Hematopoietic multipotent progenitor cell treated with erythropoietin and hydrocortisone succinate and interleukin-3 and kit ligand, for 15 days (in vitro differentiated cells): ENCODE data around the gene DHDDS.
"Not testable (repeated sequence)": the region's sequence is repeated elsewhere in the genome, so short reads cannot be mapped to it uniquely, and the experiment has no call there.

Experiments used
- DNase-seq: peaks from one replicate; pipeline ENCODE4 v3.0.0-alpha.2; 2015; ENCODE audit warnings: low spot score

The DHDDS gene, protein sequence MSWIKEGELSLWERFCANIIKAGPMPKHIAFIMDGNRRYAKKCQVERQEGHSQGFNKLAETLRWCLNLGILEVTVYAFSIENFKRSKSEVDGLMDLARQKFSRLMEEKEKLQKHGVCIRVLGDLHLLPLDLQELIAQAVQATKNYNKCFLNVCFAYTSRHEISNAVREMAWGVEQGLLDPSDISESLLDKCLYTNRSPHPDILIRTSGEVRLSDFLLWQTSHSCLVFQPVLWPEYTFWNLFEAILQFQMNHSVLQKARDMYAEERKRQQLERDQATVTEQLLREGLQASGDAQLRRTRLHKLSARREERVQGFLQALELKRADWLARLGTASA

DNA sequence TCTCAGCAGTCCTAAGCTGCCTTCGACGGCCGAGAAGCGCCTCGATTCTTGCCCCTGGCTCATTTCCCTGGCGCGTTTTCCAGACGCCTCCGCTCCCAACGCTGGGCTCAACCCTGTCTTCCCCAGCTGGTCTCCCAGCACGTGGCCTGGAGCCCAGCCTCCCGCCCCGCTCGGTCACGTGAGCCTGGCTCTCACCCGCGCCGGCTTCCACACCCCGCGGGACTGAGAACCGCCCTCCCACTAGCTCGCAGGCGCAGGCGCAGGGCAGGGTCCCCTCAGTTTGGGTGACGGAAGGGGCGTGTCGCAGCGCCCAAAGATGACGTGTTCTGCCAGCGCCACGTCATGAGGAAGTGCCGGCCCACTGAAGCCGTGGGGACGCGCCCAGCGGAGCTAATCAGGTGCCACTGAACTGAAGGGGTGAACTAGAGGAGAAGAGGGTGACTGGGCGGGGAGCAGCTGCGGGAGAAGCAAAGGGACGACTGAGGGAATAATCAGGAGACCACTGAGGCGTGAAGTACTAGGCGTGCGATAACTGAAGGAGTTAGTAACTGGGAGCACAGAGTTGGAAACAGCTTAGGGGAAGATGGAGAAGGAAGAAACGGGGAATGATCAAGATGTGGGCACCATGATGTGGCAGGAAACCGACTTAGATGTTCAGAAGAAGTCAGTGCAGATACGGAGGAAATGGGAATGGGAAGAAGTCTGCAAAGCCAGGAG is at the start of gene DHDDS:
TSS of gene DHDDS (plus strand) at position 343 of the 717 bp plus-strand sequence. CDS start 625 bp downstream, outside the sequence.
- DNase-seq, result peak; percentile 99

DNA sequence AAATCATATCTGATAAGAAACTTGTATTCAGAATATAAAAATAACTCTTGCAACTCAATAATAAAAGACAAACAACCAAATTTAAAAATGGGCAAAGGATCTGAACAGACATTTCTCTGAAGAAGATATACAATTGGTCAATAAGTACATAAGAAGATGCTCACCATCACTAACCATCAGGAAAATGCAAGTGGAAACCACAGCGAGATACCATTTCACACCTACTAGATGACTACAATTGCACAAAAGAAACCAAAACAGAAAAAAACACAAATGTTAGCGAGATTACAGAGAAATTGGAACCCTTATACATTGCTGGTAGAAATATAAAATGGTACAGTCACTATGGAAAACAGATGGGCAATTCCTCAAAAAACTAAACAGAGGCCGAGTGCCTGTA is 48.0 kb upstream of the DHDDS start:
- DNase-seq, result no peak

DNA sequence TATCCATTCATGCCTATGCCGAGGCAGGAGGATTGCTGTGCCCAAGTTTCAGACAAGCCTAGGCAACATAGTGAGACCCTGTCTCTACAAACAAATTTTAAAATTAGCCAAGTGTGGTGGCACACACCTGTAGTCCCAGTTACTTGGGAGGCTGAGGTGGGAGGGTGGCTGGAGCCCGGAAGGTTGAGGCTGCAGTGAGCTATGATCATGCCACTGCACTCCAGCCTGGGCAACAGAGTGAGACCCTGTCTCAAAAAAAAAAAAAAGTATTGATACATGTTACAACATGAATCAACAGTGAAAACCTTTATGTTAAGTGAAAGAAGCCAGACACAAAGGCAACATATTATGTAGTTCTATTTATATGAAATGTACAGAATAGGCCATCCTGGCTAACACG is 47.1 kb upstream of the DHDDS start:
- not testable (repeated sequence) for DNase-seq

DNA sequence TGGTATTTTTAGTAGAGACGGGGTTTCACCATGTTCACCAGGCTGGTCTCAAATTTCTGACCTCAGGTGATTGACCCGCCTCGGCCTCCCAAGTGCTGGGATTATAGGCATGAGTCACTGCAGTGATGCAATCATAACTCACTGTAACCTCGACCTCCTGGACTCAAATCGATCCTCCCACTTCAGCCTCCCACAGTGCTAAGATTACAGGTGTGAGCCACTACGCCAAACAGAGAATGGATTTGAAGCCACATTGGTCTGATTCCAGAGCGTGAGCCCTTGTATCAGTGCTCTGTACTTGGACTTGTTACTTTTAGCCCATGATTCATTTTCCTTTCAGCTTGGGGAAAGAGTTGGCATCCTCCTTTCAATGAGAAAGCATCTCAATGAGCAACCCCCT is 44.7 kb upstream of the DHDDS start:
- no peak for DNase-seq

DNA sequence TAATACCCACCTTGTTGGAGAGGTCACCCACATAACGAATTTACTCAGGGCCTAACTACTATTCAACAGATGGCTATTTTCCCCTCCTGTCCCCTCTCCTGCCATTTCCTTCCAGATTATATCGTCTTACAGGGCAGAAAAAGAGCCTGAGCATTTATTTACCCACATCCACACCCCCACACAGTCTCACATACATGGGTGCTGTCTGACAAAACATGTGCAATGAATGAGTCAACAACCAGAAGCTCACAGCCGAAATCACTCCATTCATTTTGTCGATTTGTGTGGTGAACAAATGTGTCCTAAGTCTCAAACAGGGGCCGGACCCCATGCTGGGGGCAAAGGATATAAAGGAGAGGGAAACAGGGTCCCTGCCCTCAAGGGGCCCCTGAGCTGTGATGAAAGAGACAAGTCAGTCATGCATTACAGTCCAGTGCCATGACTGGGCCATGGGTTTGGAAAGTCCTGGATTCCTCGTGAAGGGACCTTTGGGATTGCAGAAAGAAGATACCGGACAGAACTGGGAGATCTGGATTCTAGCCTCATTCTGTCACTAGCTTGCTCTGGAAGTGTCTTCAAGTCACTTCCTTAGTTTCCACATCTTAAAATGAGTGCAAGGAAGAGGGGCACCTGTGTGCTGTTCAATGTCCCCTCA is 43.2 kb upstream of the DHDDS start:
- DNase-seq, result no peak

DNA sequence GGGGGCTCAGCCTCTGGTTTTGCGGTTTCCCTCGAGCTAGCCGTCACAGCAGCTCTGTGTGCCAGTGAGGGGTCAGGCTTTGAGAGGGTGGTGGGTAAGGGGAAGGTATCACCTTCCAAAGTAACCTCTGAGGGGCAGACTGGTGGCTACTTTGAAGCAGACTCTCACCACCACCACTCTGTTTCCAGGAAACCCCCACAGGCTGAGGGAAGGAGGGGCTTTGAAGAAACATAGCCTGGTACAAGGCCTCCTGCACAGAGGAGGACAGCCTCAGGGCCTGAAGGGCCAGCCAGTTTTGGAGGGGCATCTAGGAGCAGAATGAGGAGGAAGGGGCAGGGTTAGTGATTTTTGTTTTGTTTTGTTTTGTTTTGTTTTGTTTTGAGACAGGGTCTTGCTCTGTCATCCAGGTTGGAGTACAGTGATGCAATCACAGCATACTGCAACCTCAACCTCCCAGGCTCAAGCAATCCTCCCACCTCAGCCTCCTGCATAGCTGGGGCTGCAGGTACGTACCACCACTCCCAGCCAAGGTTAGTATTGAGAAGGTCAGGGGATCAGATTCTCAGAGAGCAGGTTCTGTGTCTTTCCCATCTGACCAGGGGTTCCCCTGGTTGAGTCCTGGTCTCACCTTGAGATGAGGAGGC is 42.4 kb upstream of the DHDDS start:
- DNase-seq, result no peak

DNA sequence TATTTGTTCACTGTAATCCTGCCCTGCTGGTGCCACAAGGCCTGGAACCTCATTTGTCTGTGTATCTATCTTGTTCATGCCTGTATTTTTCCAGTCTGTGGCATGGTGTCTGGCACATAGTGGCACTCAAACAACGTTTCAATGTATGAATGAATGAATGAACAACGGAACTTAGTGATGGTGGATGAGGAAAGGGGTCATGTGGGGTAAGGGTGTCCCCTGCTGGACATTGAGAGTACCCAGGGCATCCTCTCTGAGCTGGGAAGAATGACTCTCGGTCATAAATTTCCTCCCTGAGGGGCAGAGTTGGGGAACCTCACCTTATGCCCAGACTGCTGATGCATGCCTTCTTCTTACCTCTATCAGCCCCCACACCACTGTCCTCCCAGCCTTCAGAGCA is 40.7 kb upstream of the DHDDS start:
- DNase-seq, result peak; percentile 65

DNA sequence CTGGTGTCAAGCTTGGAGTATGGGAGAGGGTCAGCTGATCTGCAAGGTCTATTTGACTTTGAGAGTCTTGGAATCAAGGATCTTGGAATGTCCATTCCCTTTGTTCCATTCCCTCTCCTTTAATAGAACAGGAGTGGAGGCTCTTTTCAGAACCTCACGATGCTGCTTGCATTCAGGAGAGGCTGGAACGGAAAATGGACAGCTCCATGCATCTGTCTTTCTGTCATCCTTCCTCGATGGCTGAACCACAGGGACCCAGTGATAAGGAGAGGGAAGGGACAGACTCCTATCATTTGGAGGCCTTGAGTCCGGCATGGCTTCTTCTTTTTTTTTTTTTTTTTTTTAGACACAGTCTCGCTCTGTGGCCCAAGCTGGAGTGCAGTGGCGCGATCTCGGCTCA is 36.4 kb upstream of the DHDDS start:
- DNase-seq, result no peak

DNA sequence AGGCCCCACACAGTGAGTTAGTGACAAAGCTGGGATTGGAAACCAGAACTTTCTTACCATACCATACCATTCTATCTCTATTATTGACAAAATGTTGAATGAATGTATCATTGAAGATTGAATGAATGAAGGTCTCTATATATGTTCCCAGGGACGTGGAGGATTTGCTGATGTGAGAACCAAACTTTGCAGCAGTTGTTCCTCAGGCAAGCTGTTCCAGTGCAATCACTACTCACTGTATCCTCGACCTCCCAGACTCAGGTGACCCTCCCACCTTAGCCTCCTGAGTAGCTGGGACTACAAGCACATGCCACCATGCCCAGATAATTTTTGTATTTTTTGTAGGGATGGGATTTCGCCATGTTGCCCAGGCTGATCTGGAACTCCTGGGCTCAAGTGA is 33.1 kb upstream of the DHDDS start:
- DNase-seq, result no peak

DNA sequence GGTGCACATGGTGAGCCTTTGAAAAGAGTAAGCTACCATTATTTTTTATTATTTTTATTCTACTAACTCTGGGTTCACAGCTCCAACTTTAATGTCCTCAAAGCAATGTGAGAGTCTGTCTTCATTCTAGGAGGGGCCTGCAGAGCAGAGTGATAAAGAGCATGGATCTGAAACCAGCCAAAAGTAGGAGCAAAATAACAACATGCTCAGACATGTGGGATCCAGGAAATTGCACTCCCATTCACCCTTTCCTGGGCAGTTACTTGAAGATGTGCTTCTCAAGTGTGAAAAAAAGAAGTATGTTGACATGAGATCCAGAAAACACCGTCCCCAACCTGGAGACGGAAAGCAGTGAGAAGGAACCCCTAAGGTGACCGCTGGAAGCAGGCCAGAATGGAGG is 30.2 kb upstream of the DHDDS start:
- no peak for DNase-seq

DNA sequence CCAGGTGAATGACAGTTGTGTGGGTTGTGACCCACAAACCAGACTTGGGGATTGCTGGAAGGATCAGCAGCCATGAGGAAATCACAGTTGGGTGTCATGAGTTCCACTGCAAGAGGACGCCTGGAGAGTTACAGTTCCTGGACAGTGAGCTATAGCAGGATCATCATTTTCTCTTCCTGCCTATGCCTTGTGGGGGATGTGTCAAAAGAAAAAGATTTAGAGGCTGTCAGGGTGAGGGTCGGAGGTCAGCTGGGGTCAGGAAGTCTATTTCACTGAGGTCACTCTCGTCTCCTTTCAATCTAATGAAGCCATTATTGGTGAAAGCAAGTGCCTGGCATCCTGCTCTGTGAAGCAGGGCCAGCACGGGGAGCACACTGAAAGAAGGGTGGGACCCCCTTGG is 28.5 kb upstream of the DHDDS start:
- DNase-seq, result no peak

DNA sequence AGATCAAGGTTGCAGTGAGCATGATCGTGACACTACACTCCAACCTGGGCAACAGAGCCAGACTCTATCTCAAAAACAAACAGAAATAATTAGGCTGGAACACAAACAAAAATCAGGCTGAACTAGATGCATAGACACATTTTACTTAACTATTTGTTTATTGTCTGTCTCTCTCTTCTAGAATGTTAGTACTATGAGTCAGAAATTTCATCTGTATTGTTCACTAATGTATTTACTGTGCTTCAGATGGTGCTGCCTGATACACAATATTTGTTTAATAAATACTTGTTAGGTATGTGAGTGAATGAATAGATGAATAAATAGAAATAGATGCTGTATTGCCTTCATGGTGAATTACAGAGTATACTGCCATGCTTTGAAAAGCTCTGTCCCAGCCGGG is 27.5 kb upstream of the DHDDS start:
- DNase-seq, result no peak

DNA sequence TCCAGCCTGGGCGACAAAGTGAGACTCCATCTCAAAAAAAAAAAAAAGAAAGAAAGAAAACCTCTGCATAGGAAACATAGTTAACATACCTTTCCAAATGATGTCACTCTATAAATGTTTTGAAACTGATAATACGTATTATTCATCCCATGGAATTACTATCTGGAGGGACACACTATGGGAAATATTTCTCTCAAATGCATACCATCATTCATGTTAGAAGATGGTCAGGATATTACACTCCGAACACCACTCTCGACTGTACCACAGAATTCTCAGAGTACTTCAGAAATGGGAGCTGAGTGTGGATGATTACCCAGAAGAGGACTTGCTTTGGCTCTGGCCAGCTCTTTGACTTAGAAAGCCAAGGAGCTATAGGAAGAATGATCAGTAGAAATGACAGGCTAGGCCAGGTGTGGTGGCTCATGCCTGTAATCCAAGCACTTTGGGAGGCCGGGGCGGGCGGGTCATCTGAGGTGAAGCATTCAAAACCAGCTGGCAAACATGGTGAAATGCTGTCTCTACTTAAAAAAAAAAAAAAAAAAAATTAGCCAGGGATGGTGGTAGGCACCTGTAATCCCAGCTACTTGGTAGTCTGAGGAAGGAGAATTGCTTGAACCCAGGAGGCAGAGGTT is 26.7 kb upstream of the DHDDS start:
- DNase-seq, result no peak

DNA sequence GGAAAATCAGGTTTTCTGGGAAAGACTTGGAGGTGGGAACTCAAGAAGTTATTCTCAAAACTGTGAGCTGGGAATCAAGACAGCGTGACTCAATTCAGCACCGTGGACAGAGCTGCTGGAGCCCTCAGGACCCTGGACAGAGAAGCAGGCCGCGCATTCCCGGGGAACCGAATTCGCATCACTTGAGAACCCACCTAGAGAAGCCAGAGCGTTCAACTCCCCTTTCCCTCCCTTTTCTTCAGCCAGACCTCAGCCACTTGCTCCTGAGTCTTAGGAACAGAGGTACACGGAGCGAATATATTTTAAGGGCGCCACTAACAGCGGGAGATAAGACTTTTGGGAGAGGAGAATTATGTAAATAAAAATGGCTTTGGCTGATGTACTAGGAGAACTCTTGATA is 23.5 kb upstream of the DHDDS start:
- peak; percentile 61 for DNase-seq

DNA sequence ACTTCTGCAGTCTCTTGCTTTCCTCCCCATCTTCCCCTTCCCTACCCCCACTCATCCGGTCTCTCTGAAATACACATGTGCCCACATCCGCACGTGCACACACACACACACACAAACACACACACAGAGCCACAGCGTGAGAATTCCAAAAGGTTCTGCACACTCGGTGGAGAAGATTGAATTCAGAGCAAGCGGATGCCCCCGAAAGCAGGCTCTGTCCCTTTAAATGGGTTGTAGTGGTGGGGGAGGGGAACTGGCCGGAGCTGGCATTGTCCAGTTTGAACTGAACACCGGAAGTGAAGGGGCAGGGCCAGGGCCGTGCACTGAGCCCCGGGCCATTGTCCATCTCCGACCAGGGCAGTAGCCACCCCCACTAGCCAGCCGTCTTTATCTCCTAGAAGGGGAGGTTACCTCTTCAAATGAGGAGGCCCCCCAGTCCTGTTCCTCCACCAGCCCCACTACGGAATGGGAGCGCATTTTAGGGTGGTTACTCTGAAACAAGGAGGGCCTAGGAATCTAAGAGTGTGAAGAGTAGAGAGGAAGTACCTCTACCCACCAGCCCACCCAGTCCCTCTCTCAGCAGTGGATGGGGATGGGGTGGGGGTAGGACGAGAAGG is 22.8 kb upstream of the DHDDS start:
- no peak for DNase-seq

DNA sequence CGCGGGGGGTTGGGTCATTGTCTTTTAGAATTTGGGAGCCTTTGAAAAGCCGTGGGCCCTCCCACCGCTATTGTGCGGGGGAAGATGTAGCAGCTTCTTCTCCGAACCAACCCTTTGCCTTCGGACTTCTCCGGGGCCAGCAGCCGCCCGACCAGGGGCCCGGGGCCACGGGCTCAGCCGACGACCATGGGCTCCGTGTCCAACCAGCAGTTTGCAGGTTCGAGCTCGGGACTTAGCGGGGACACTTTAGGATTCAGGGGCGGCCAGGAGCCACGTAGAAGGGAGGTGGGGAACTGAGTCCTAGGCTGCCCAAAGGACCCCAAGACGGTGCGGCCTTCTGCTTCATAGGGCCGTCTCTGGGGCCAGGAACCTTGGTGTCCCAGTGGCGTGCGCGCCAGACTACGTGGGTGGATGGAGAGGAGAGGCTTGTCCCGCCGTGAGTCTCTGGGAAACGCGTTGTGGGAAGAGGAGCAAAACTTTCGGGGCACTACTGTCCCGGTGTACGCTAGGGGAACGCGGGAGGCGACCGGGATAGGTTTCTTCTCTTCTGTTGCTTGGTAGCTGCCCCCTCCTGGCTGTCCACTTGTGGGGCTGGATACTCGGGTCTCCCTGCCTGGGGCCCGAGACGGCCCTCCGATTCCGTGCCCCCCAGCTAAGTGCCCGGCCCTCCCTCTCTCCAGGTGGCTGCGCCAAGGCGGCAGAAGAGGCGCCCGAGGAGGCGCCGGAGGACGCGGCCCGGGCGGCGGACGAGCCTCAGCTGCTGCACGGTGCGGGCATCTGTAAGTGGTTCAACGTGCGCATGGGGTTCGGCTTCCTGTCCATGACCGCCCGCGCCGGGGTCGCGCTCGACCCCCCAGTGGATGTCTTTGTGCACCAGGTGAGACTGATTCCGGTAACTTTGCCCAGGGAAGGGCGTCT is 21.2 kb upstream of the DHDDS start, which contains the start of gene LIN28A:
TSS of gene LIN28A (plus strand) at position 112 of the 918 bp plus-strand sequence. CDS start at position 187, 75 bp downstream.
- DNase-seq, result no peak

DNA sequence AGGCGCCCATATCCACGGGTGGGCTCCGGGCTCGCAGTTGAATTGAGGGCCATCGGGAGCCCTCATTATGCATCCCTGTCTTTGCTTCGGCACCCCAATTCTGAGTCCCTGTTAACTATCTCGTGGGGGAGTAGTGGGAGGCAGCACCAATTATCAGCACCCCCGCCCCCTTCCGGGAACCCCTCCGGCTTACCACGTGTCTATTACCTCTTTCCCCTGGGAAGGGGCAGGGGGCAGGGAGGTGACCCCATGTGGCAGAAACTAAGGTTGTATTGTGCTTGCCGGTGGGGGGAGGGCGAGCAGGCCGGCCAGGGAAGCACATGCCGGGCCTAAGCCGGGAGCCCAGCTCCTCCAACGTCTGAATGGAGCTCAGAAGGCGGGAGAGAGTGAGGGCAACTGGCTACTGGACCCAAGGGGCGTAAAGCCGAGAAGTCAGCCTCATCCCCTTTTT is 20.5 kb upstream of the DHDDS start:
- DNase-seq, result no peak

DNA sequence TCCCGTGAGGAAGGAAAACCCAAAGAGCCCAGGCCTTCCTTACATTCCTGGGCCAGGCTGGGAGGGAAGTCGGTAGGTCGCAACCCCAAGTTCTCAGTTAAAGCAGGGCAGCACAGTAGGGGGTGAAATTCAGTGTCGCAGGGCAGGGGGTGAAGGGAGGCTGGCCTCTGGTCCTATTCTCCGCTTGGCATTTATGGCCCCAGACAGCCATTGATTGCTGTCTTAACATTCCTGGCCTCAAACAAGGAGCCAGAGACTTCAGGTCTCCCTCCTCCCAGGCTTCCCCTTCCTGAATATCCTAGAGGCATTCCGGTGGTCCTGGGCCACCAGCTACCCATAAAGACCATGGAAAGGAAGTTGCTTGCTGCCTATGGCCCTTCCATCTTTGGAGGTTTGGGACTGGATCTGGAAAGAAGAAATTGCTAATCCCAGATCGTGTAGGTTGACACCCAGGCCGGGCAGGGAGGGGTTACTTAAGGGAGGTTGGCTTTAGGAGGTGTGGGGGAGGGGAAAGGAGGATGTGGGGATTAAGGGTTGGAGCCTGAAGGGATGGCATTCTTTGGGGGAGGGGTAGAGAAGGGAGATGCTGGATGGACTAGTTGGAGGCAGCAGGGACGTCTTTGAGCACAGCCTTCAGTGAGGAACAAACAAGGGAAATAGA is 19.8 kb upstream of the DHDDS start:
- DNase-seq, result no peak

DNA sequence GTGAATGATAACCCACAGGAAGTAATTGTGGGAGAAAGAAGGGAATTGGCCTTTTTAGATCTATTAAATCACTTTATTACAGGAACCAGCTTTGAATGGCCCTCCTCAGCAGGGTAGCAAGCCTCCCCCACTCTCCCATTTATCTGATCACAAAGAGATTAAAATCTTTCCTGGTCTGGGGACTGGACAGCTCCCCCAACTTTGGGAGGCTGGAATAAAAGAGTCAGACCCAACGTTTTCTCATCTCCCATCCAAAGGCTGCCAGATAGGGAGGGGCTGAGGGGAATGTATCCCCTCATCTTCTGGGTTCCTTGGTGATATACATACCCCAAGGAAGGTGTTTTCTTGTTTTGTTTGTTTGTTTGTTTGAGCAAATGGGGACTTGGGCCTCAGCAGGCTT is 19.1 kb upstream of the DHDDS start:
- no peak for DNase-seq
